ENCODE data around the gene BRMS1L.

The BRMS1L gene

GRCh38 chr14:35858521-35859209 lies 32.5 kb downstream of the BRMS1L start:
- TF ChIP-seq, protein P1, sequence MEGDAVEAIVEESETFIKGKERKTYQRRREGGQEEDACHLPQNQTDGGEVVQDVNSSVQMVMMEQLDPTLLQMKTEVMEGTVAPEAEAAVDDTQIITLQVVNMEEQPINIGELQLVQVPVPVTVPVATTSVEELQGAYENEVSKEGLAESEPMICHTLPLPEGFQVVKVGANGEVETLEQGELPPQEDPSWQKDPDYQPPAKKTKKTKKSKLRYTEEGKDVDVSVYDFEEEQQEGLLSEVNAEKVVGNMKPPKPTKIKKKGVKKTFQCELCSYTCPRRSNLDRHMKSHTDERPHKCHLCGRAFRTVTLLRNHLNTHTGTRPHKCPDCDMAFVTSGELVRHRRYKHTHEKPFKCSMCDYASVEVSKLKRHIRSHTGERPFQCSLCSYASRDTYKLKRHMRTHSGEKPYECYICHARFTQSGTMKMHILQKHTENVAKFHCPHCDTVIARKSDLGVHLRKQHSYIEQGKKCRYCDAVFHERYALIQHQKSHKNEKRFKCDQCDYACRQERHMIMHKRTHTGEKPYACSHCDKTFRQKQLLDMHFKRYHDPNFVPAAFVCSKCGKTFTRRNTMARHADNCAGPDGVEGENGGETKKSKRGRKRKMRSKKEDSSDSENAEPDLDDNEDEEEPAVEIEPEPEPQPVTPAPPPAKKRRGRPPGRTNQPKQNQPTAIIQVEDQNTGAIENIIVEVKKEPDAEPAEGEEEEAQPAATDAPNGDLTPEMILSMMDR (IDR thresholded peaks at IDR 0.05; ENCODE audit: control insufficient read depth, extremely low read depth, insufficient read depth), result no peak
- DNase-seq (ENCODE audit: low read depth), result no peak
- H3K4me3 ChIP-seq (ENCODE audit: low read depth, low read length), result no peak overlapping the region

DNA sequence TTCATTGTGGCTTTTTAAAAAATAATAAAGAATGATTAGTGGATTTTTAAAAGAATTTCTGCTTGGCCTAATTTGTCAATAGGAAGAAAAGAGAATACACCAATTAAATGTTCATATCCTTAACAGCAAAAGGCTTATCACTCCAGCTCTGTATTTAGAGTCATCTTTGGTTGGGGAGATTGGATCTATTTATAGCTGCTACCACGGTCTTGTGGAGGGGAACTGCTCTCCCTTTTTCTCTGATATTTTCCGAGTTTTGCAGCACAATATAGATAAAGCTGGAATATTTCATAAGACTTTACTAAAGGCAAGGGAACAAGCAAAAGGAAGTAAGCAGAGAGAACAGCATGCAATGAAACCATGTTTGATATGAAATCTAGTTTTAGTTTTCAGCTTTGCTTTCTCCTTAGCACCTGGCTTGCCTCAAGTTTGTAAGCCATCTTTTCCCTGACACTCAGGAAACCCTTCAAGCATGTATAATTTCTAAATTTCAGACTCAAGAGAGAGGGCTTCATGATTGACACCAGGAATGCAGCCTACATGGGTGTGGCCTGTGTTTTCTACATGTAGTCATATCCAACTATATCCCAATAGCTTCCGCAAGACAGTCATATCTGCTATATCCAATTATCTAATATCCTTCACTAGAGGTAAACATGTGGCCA lies 35.2 kb downstream of the BRMS1L start:
- DNase-seq (ENCODE audit: low read depth), result no peak
- TF ChIP-seq, protein P1 (IDR thresholded peaks at IDR 0.05; ENCODE audit: control insufficient read depth, extremely low read depth, insufficient read depth), result no peak
- H3K4me3 ChIP-seq (ENCODE audit: low read depth, low read length), result no peak overlapping the region

- DNase-seq (ENCODE audit: low read depth), result no peak
- TF ChIP-seq, protein P1 (IDR thresholded peaks at IDR 0.05; ENCODE audit: control insufficient read depth, extremely low read depth, insufficient read depth), result no peak
- H3K4me3 ChIP-seq (ENCODE audit: low read depth, low read length), result no peak overlapping the region
Observed at GRCh38 chr14:35865611-35866324, 39.6 kb downstream of the BRMS1L start.

GRCh38 chr14:35866595-35867279 lies 40.6 kb downstream of the BRMS1L start:
- TF ChIP-seq, protein P1 (IDR thresholded peaks at IDR 0.05; ENCODE audit: control insufficient read depth, extremely low read depth, insufficient read depth), result no peak
- H3K4me3 ChIP-seq (ENCODE audit: low read depth, low read length), result no peak overlapping the region
- DNase-seq (ENCODE audit: low read depth), result no peak

GRCh38 chr14:35867280-35867629 lies 41.1 kb downstream of the BRMS1L start:
- TF ChIP-seq, protein P1 (IDR thresholded peaks at IDR 0.05; ENCODE audit: control insufficient read depth, extremely low read depth, insufficient read depth), result no peak
- DNase-seq (ENCODE audit: low read depth), result no peak
- H3K4me3 ChIP-seq (ENCODE audit: low read depth, low read length), result no peak overlapping the region

DNA sequence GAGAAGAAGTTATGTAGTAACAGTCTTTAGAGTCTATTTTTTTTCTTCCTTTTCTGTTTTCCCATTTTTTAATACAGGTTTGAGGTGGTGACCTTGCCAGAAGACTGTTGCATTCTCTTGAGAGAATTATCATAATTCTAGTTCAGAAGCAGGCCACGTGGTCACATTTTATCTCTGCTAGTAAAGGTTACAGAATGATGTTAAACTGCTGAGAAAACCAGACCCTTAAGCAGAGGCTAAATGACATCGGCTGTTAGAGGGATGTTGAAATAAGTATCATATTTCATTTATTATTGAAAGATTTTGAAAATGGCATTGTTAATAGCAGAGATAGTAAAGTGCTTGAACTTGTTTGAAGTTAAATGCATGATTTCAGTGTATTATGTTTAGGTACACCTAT lies 49.2 kb downstream of the BRMS1L start:
- TF ChIP-seq, protein P1 (IDR thresholded peaks at IDR 0.05; ENCODE audit: control insufficient read depth, extremely low read depth, insufficient read depth), result no peak
- DNase-seq (ENCODE audit: low read depth), result no peak
- H3K4me3 ChIP-seq (ENCODE audit: low read depth, low read length), result no peak overlapping the region
